Adrenal gland (tissue), 12 donors: Measurements from ENCODE around the gene LRP1B. TPM values are rescaled to one million over a fixed set of nuclear protein-coding genes. Genes with fewer than 3 reads are reported as not detected.

Experiments
- DNase-seq, 7 donors: peaks; one replicate each; pipeline ENCODE4 v3.0.0-alpha.2; 2019 to 2020
- H3K27ac ChIP-seq, 5 donors: fragments of 200-600 bp; sonication (generic) in 4 of 5; 1 replicate in 3 of 5; 2 replicates in 2 of 5; pipeline versions ENCODE4 v1.5.1 to v1.8.0; 2016 to 2020; ENCODE audit warnings: mild to moderate bottlenecking in 1 of 5
- H3K27me3 ChIP-seq: fragments of 200-600 bp; 2 replicates; pipeline ENCODE4 v1.8.0; 2021
- H3K36me3 ChIP-seq, 2 donors: fragments of 200-600 bp; replicated peaks in 1 of 2; 1 replicate in 1 of 2; 2 replicates in 1 of 2; pipeline versions ENCODE4 v1.5.1 to v1.8.0; 2018 to 2022
- H3K4me1 ChIP-seq, 2 donors: fragments of 200-600 bp; replicated peaks in 1 of 2; 1 replicate in 1 of 2; 2 replicates in 1 of 2; pipeline versions ENCODE4 v1.5.1 to v1.8.0; 2018 to 2021
- H3K4me3 ChIP-seq, 4 donors: fragments of 200-600 bp; sonication (generic) in 3 of 4; one replicate each; pipeline ENCODE4 v1.5.1; 2016 to 2018
- H3K9me3 ChIP-seq, 3 donors: fragments of 200-600 bp; sonication (generic) in 1 of 3; replicated peaks in 1 of 3; 1 replicate in 2 of 3; 2 replicates in 1 of 3; pipeline versions ENCODE4 v1.5.1 to v1.8.0; 2016 to 2021
- CTCF ChIP-seq, 6 experiments: fragments of 450-650 bp in 4 of 6; fragments of 200-600 bp in 2 of 6; sonication (generic) in 1 of 6; IDR thresholded peaks; 1 replicate in 5 of 6; 2 replicates in 1 of 6; pipeline versions ENCODE4 v1.5.1 to v1.8.0; 2016 to 2021; ENCODE audit warnings: antibody characterized with exemption in 6 of 6, mild to moderate bottlenecking in 2 of 6, moderate library complexity in 1 of 6
- POLR2A ChIP-seq, 2 donors: fragments of 450-650 bp; IDR thresholded peaks; one replicate each; pipeline ENCODE4 v1.6.1; 2017; ENCODE audit warnings: antibody characterized with exemption in 2 of 2, mild to moderate bottlenecking in 2 of 2, moderate library complexity in 1 of 2
- WGBS, 4 donors: extraction: QIAGEN DNeasy Blood & Tissue Kit in 2 of 4; methylation state at CpG; one replicate each; pipeline versions ENCODE4 v1.1.5 to v1.1.7; 2013 to 2017; 5-methylcytosine and 5-hydroxymethylcytosine counted together
- intact Hi-C, 2 donors: fragments of 100-400 bp; cut with DNase I; formaldehyde crosslinking; loops; one replicate each; pipeline versions ENCODE4 v1.14.1 to v1.15.0; 2022 to 2023
- polyA plus RNA-seq, 3 donors: library from polyadenylated mRNA; stranded (reverse); fragments of 200-250 nt in 2 of 3; fragments of 350-450 nt in 1 of 3; fragmentation: Illumina TruSeq in 1 of 3; extraction: RNeasy Lipid Tissue Mini Kit (QIAGEN cat#74804) in 1 of 3; gene quantifications; one replicate each; pipeline ENCODE4 v1.2.3, GENCODE V29; 2013 to 2014
- total RNA-seq, 9 donors: library from RNA; depleted of rRNA in 4 of 9; stranded (reverse); fragments of >200 nt in 4 of 9; fragments of 120-200 nt in 1 of 9; fragmentation: NEBNext Ultra II Directional in 1 of 9; extraction: Animal tissue kit (Norgen Biotek cat#: 25700) in 1 of 9; gene quantifications; one replicate each; pipeline versions ENCODE4 v1.1.0 to v1.2.4, GENCODE V29; 2013 to 2023
- donor health status: healthy with polysubstance abuse.
- donor health status: Bipolar disorder and iron deficiency.
- donor health status: DM: yes; HTN: yes; CAD: no.
- donor health status: DM: no; HTN: no; CAD: no.
- donor health status: DM: no; HTN: no; CAD: no.
- donor health status: DM: yes; HTN: yes; CAD: no.

LRP1B gene
- total and polyA plus RNA-seq, 12 donors, result 0.84 to 5.4 (median 2.1) TPM

- Histone ChIP-seq H3K36me3 (no peaks in the 10 kb centered on the region), H3K9me3 (no peaks in the 10 kb centered on the region), H3K4me1 (no peaks in the 10 kb centered on the region), H3K27me3 (no peaks in the 10 kb centered on the region), H3K4me3 (no peak overlapping the region), H3K27ac (no peak overlapping the region)
- 76 to 90% (median 80%) methylated on average over 2 of the region's 2 CpGs for WGBS, 4 donors
- TF ChIP-seq POLR2A (IDR thresholded peaks at IDR 0.05) (no peak), CTCF (IDR thresholded peaks at IDR 0.05) (no peak)
- intact Hi-C loops, result no loop called here
- DNase-seq, result no peak
These were observed 512.4 kb downstream of the LRP1B start for GRCh38 chr2:141618457-141618856.

- WGBS, 4 donors, result 80 to 90% (median 85%) methylated on average over 1 of the region's 1 CpG
- no peaks in the 10 kb centered on the region for H3K36me3 ChIP-seq
- intact Hi-C loops, result no loop called here
- no peaks in the 10 kb centered on the region for H3K9me3 ChIP-seq
- no peak overlapping the region for H3K4me3 ChIP-seq
- H3K27me3 ChIP-seq, result no peaks in the 10 kb centered on the region
- H3K4me1 ChIP-seq, result no peaks in the 10 kb centered on the region
- TF ChIP-seq CTCF (IDR thresholded peaks at IDR 0.05) (no peak), POLR2A (IDR thresholded peaks at IDR 0.05) (no peak)
- H3K27ac ChIP-seq, result no peak overlapping the region
- no peak for DNase-seq
These were observed 518.8 kb downstream of the LRP1B start for GRCh38 chr2:141611981-141612380.

GRCh38 chr2:141611176-141611571, 519.6 kb downstream of the LRP1B start:
- Histone ChIP-seq H3K36me3 (no peaks in the 10 kb centered on the region), H3K4me3 (no peak overlapping the region), H3K27ac (no peak overlapping the region), H3K27me3 (no peaks in the 10 kb centered on the region), H3K9me3 (no peaks in the 10 kb centered on the region), H3K4me1 (no peaks in the 10 kb centered on the region)
- intact Hi-C loops, result no loop called here
- WGBS, 4 donors, result 30 to 83% (median 36%) methylated on average over 1 of the region's 1 CpG
- no peak for TF ChIP-seq CTCF (IDR thresholded peaks at IDR 0.05)
- TF ChIP-seq POLR2A (IDR thresholded peaks at IDR 0.05), result no peak
- no peak for DNase-seq

GRCh38 chr2:141610564-141611175, 520.1 kb downstream of the LRP1B start:
- no peak overlapping the region for H3K27ac ChIP-seq
- H3K27me3 ChIP-seq, result no peaks in the 10 kb centered on the region
- H3K36me3 ChIP-seq, result no peaks in the 10 kb centered on the region
- WGBS, 4 donors, result 56 to 60% (median 59%) methylated on average over 6 of the region's 6 CpGs
- TF ChIP-seq POLR2A (IDR thresholded peaks at IDR 0.05), result no peak
- no peak for TF ChIP-seq CTCF (IDR thresholded peaks at IDR 0.05)
- intact Hi-C loops, result no loop called here
- H3K9me3 ChIP-seq, result no peaks in the 10 kb centered on the region
- no peak overlapping the region for H3K4me3 ChIP-seq
- no peak for DNase-seq
- no peaks in the 10 kb centered on the region for H3K4me1 ChIP-seq
